ENCODE data around the gene RAF1. TPM values are rescaled to one million over a fixed set of nuclear protein-coding genes. Genes with fewer than 3 reads are reported as not detected.
A peak's percentile ranks its signal among the peaks of the same experiment; 100 is the strongest.
"Not testable (repeated sequence)": the region's sequence is repeated elsewhere in the genome, so short reads cannot be mapped to it uniquely, and the experiment has no call there.

Gene RAF1
- total RNA-seq, 2 experiments from 2014 or later = 71.1 to 74.9 TPM

DNA sequence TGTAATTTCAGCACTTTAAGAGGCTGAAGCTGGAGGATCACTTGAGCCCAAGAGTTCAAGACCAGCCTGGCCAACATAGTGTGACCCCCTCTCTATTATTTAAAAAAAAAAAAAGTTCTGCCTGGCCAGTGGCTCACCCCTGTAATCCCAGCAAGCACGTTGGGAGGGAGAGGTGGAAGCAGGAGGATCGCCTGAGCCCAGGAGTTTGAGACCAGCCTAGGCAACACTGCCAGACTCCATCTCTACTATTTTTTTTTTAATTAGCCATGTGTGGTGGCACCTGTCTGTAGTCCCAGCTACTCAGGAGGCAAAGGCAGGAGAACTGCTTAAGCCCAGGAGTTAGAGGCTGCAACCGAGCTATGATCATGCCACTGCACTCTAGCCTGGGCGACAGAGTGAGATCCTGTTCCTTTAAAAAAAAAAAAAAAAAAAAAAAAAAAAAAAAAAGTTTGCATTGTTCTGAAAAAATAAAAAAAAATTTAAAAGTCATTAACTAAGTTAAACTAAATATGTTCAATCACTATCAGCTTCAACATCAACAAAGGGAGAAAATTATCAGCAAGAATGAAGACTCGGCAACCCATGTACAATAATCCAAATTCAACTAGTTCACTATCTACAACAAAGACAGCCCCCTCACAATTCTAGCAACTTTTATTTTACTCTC lies 1.9 kb downstream of the RAF1 start:
- POLR2A ChIA-PET = interaction anchor here (0.8 to 2.8 kb wide), 4 partner anchors 18 to 56 kb away, joined by 3 to 20 read pairs (median 3); no protein-coding TSS in a partner anchor

DNA sequence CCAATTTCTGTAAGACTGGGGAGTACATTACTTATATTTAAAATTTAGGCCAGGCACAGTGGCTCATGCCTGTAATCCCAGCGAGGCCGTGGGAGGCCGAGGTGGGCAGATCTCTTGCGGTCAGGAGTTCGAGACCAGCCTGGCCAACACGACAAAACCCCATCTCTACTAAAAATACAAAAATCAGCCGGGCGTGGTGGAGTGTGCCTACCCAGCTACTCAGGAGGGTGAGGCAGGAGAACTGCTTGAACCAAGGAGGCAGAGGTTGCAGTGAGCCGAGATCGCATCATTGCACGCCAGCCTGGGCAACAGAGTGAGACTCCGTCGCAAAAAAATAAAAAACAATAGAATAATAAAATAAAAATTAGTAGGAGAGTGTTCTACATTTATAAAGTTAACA lies 2.5 kb downstream of the RAF1 start:
- ChIA-PET POLR2A (interaction anchor here (1.6 to 1.7 kb wide), 2 partner anchors 17 to 180 kb away, joined by 3 read pairs; partner anchors contain the start of gene RPL32), CTCF (interaction anchor here (1.2 to 1.5 kb wide), 3 partner anchors 11 to 181 kb away, joined by 3 to 4 read pairs (median 3); no protein-coding TSS in a partner anchor)
- intact Hi-C loops (cut with micrococcal nuclease) = loop anchor here (5.0 kb wide), 1 partner anchor 49 kb away; no protein-coding TSS in a partner anchor
- Mint-ChIP-seq H3K4me1 (ENCODE audit: low read depth) (peaks cover 46% of the 10 kb centered on the region), H3K27ac (peak overlapping the region; percentile 25)
- not testable (repeated sequence) for H3K4me3 Mint-ChIP-seq; H3K27me3 Mint-ChIP-seq; ATAC-seq; DNase-seq; H3K36me3 Mint-ChIP-seq (ENCODE audit: low read depth); H3K9me3 Mint-ChIP-seq

More for the DNA sequence above, 1.9 kb downstream of the RAF1 start:
- H3K9me3 Mint-ChIP-seq = no peaks in the 10 kb centered on the region
- CTCF ChIA-PET = interaction anchor here (0.8 to 1.5 kb wide), 4 partner anchors 11 to 180 kb away, joined by 3 to 4 read pairs (median 3); no protein-coding TSS in a partner anchor
- TF ChIP-seq, protein P1, sequence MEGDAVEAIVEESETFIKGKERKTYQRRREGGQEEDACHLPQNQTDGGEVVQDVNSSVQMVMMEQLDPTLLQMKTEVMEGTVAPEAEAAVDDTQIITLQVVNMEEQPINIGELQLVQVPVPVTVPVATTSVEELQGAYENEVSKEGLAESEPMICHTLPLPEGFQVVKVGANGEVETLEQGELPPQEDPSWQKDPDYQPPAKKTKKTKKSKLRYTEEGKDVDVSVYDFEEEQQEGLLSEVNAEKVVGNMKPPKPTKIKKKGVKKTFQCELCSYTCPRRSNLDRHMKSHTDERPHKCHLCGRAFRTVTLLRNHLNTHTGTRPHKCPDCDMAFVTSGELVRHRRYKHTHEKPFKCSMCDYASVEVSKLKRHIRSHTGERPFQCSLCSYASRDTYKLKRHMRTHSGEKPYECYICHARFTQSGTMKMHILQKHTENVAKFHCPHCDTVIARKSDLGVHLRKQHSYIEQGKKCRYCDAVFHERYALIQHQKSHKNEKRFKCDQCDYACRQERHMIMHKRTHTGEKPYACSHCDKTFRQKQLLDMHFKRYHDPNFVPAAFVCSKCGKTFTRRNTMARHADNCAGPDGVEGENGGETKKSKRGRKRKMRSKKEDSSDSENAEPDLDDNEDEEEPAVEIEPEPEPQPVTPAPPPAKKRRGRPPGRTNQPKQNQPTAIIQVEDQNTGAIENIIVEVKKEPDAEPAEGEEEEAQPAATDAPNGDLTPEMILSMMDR (IDR thresholded peaks at IDR 0.05) = no peak
- peaks cover 41% of the 10 kb centered on the region for H3K4me1 Mint-ChIP-seq (ENCODE audit: low read depth)
- ATAC-seq = no peak
- peak overlapping the region; percentile 85 for H3K4me3 Mint-ChIP-seq
- no peaks in the 10 kb centered on the region for H3K27me3 Mint-ChIP-seq
- peaks cover 5% of the 10 kb centered on the region for H3K36me3 Mint-ChIP-seq (ENCODE audit: low read depth)
- intact Hi-C loops (cut with micrococcal nuclease) = loop anchor here (5.0 kb wide), 1 partner anchor 50 kb away; no protein-coding TSS in a partner anchor
- H3K27ac Mint-ChIP-seq = peak overlapping the region; percentile 90
- DNase-seq = no peak

DNA sequence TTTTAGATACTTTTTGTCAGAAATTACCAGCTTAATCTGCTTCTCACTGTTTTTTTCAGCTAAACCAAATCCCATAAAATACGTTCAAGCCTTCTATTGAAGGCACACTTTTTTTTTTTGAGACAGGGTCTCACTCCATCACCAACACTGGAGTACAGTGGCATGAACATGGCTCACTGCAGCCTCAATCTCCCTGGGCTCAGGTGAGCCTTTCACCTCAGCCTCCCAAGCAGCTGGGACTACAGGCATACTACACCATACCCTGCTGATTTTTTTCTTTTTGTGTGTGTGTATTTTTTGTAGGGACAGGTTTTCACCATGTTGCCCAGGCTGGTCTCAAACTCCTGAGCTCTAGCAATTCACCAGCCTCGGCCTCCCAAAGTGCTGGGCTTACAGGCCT lies 3.7 kb downstream of the RAF1 start:
- H3K27me3 Mint-ChIP-seq = no peaks in the 10 kb centered on the region
- no peaks in the 10 kb centered on the region for H3K9me3 Mint-ChIP-seq
- H3K36me3 Mint-ChIP-seq (ENCODE audit: low read depth) = peaks cover 8% of the 10 kb centered on the region
- CTCF ChIA-PET = interaction anchor here (1.2 kb wide), 1 partner anchor 10 kb away, joined by 4 read pairs; no protein-coding TSS in a partner anchor
- TF ChIP-seq, protein P1 (IDR thresholded peaks at IDR 0.05) = no peak
- H3K4me3 Mint-ChIP-seq = no peak overlapping the region
- H3K4me1 Mint-ChIP-seq (ENCODE audit: low read depth) = peaks cover 56% of the 10 kb centered on the region
- DNase-seq = no peak
- POLR2A ChIA-PET = interaction anchor here (0.6 to 1.6 kb wide), 3 partner anchors 11 to 848 kb away, joined by 3 to 4 read pairs (median 3); partner anchors contain the start of gene RPL32
- intact Hi-C loops (cut with micrococcal nuclease) = loop anchor here (5.0 kb wide), 1 partner anchor 48 kb away; no protein-coding TSS in a partner anchor
- no peak for ATAC-seq
- no peak overlapping the region for H3K27ac Mint-ChIP-seq

DNA sequence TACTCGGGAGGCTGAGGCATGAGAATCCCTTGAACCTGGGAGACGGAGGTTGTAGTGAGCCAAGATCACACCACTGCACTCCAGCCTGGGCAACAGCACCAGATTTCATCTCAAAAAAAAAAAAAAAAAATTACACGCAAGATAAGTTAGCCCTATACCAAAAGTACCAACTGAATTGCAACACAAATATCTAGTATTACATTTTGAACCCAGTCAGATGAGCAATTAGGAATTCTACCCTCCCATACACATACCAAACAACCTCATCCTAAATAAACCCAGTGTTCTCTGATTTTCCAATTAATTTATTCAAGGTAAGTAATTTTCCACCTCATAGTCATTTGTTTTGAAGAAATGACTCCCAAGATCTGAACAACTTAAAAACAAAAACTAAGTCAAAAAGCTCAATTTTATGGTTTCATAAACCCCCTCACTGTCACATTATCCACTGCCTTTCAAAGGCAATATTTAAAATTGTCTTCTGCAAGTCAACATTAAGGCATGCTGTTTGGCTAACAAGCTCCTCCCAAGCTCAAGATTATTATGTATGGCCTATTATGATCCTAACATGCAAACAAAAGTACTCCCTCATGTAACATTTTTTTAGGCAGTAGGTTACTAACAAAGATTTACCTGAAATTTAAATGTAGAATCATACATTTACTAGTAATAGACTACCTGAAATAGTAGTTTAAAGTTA lies 4.5 kb downstream of the RAF1 start:
- Mint-ChIP-seq H3K27ac (peak overlapping the region; percentile 65), H3K9me3 (no peaks in the 10 kb centered on the region), H3K4me1 (ENCODE audit: low read depth) (peaks cover 54% of the 10 kb centered on the region), H3K4me3 (no peak overlapping the region), H3K27me3 (no peaks in the 10 kb centered on the region), H3K36me3 (ENCODE audit: low read depth) (peaks cover 8% of the 10 kb centered on the region)
- intact Hi-C loops (cut with micrococcal nuclease) = loop anchor here (5.0 kb wide), 1 partner anchor 47 kb away; no protein-coding TSS in a partner anchor
- DNase-seq = no peak
- ATAC-seq = no peak
- ChIA-PET POLR2A (interaction anchor here (0.6 to 1.4 kb wide), 2 partner anchors 12 to 849 kb away, joined by 3 to 4 read pairs; no protein-coding TSS in a partner anchor), CTCF (no interaction called here)
- TF ChIP-seq, protein P1 (IDR thresholded peaks at IDR 0.05) = no peak

DNA sequence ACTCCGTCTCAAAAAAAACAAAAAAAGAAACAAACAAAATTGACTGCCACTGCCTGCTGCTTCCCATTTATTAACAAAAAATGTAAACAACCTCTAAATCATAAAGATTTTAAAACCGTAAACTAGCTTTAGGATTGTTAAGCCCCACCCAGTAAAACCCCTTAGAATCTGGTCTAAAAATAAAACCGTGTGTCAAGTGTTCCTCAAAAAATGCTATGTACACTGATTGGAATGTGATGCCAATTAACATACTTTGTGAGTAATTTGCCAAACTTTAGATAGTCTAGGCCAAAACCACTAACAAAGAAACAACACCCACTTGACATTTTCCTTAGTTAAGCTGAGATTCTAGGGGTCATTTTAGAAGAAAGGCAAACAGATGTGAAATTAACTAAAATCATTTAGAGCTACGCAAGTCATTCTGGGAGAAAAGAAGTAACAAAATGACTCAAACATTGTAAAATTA lies 5.3 kb downstream of the RAF1 start:
- Mint-ChIP-seq H3K4me3 (no peak overlapping the region), H3K4me1 (ENCODE audit: low read depth) (peaks cover 54% of the 10 kb centered on the region), H3K9me3 (no peaks in the 10 kb centered on the region), H3K27ac (peak overlapping the region; percentile 66), H3K36me3 (ENCODE audit: low read depth) (peaks cover 8% of the 10 kb centered on the region), H3K27me3 (no peaks in the 10 kb centered on the region)
- intact Hi-C loops (cut with micrococcal nuclease) = no loop called here
- DNase-seq = no peak
- TF ChIP-seq, protein P1 (IDR thresholded peaks at IDR 0.05) = no peak
- ChIA-PET POLR2A (interaction anchor here (0.7 to 1.5 kb wide), 2 partner anchors 51 to 151 kb away, joined by 3 to 4 read pairs; no protein-coding TSS in a partner anchor), CTCF (no interaction called here)
- ATAC-seq = no peak

All from activated CD8-positive, alpha-beta T cell treated with anti-CD3 and anti-CD28 coated beads for 36 hours (primary cell).